ENCODE measurements around the gene ATP8B1.

Gene ATP8B1

GRCh38 chr18:57767259-57768050, 35.7 kb downstream of the ATP8B1 start:
- no peak for DNase-seq (ENCODE audit: low read depth)
- H3K4me3 ChIP-seq (ENCODE audit: low read depth, low read length) = no peak overlapping the region
- TF ChIP-seq CTCF (conservative IDR thresholded peaks at IDR 0.05; ENCODE audit: low read depth, low read length) = no peak

- no peak overlapping the region for H3K4me3 ChIP-seq (ENCODE audit: low read depth, low read length)
- DNase-seq (ENCODE audit: low read depth) = no peak
- TF ChIP-seq CTCF (conservative IDR thresholded peaks at IDR 0.05; ENCODE audit: low read depth, low read length) = no peak
Observed at GRCh38 chr18:57764995-57765394, 38.1 kb downstream of the ATP8B1 start.

DNA sequence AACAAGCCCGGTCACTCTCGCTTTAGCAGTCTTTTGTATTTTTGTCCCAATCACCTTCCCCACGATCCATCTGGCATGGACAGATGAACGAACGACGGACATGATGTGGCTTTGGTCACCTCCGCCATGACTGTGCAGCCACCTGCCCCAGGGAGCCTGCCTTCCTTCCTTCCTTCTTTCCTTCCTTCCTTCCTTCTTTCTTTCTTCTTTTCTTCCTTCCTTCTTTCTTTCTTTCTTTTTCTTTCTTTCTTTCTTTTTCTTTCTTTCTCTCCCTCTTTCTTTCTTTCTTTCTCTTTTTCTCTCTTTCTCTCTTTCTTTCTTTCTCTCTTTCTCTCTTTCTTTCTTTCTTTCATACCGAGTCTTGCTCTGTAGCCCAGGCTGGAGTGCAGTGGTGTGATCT, 39.0 kb downstream of the ATP8B1 start:
- H3K4me3 ChIP-seq (ENCODE audit: low read depth, low read length) = no peak overlapping the region
- DNase-seq (ENCODE audit: low read depth) = no peak
- TF ChIP-seq CTCF (conservative IDR thresholded peaks at IDR 0.05; ENCODE audit: low read depth, low read length) = no peak

DNA sequence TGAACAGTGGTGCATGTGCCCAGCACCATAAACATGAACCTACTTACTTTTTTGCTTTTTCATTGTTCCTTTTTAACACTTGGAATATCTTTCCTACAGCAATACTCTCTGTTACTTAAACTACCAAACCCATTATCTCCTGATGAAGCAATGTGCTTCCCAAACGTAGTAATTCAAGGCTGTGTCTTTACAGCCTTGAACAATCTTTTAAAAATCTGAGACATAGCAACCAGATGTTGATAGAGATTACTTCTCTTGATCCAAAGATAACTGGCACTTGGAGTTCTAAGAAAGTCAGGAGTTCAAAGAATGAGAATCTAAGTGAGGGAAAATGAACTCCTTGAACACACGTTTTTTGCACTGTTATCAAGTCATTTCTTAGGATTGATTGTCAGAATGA, 40.4 kb downstream of the ATP8B1 start:
- DNase-seq (ENCODE audit: low read depth) = no peak
- TF ChIP-seq CTCF (conservative IDR thresholded peaks at IDR 0.05; ENCODE audit: low read depth, low read length) = no peak
- H3K4me3 ChIP-seq (ENCODE audit: low read depth, low read length) = no peak overlapping the region

GRCh38 chr18:57759650-57760049, 43.5 kb downstream of the ATP8B1 start:
- no peak for TF ChIP-seq CTCF (conservative IDR thresholded peaks at IDR 0.05; ENCODE audit: low read depth, low read length)
- no peak overlapping the region for H3K4me3 ChIP-seq (ENCODE audit: low read depth, low read length)
- peak; percentile 66 for DNase-seq (ENCODE audit: low read depth)

GRCh38 chr18:57755473-57756067, 47.5 kb downstream of the ATP8B1 start:
- no peak overlapping the region for H3K4me3 ChIP-seq (ENCODE audit: low read depth, low read length)
- DNase-seq (ENCODE audit: low read depth) = no peak
- TF ChIP-seq CTCF (conservative IDR thresholded peaks at IDR 0.05; ENCODE audit: low read depth, low read length) = no peak
